Heart right ventricle (tissue), 16 donors: Measurements from ENCODE around the gene GAA. TPM values are rescaled to one million over a fixed set of nuclear protein-coding genes. Genes with fewer than 3 reads are reported as not detected.

Experiments used
- ATAC-seq, 8 donors: fragments of 200-7000 bp; cut with Tn5 transposase; one replicate each; pipeline ENCODE4 v1.9.1; 2020; ENCODE audit warnings: mild to moderate bottlenecking in 8 of 8, moderate library complexity in 8 of 8, moderate number of reproducible peaks in 1 of 8
- DNase-seq, 2 donors: peaks; one replicate each; pipeline ENCODE4 v3.0.0-alpha.2; 2020
- H3K27ac ChIP-seq, 10 donors: fragments of 200-600 bp; sonication (generic) in 2 of 10; one replicate each; pipeline versions ENCODE4 v1.5.0 to v1.8.0; 2020 to 2022; ENCODE audit warnings: mild to moderate bottlenecking in 3 of 10
- H3K27me3 ChIP-seq, 7 donors: fragments of 200-600 bp; one replicate each; pipeline ENCODE4 v1.8.0; 2021 to 2022; ENCODE audit warnings: mild to moderate bottlenecking in 2 of 7
- H3K36me3 ChIP-seq, 9 donors: fragments of 200-600 bp; sonication (generic) in 1 of 9; one replicate each; pipeline versions ENCODE4 v1.5.0 to v1.8.0; 2020 to 2022; ENCODE audit warnings: mild to moderate bottlenecking in 2 of 9
- H3K4me1 ChIP-seq, 9 donors: fragments of 200-600 bp; sonication (generic) in 1 of 9; one replicate each; pipeline versions ENCODE4 v1.5.0 to v1.8.0; 2020 to 2022; ENCODE audit warnings: mild to moderate bottlenecking in 4 of 9
- H3K4me3 ChIP-seq, 10 donors: fragments of 200-600 bp; sonication (generic) in 2 of 10; one replicate each; pipeline versions ENCODE4 v1.5.0 to v1.8.0; 2020 to 2022; ENCODE audit warnings: mild to moderate bottlenecking in 7 of 10, moderate library complexity in 2 of 10
- H3K9me3 ChIP-seq, 11 donors: fragments of 200-600 bp in 10 of 11; sonication (generic) in 2 of 11; one replicate each; pipeline versions ENCODE4 v1.5.0 to v1.8.0; 2013 to 2022; ENCODE audit warnings: mild to moderate bottlenecking in 2 of 11, control low read depth in 1 of 11, moderate library complexity in 1 of 11
- CTCF ChIP-seq, 9 donors: fragments of 200-600 bp; sonication (generic) in 2 of 9; IDR thresholded peaks; one replicate each; pipeline versions ENCODE4 v1.5.0 to v1.8.0; 2021 to 2022; ENCODE audit warnings: antibody characterized with exemption in 9 of 9, mild to moderate bottlenecking in 5 of 9, moderate library complexity in 1 of 9
- WGBS, 2 donors: extraction: QIAGEN DNeasy Blood & Tissue Kit; methylation state at CpG; one replicate each; pipeline ENCODE4 v1.1.7; 2013; ENCODE audit warnings: inconsistent platforms in 1 of 2; 5-methylcytosine and 5-hydroxymethylcytosine counted together
- intact Hi-C, 10 donors: fragments of 100-400 bp; cut with DNase I; formaldehyde crosslinking; loops; one replicate each; pipeline versions ENCODE4 v1.11.1 to v1.14.2; 2022
- polyA plus RNA-seq, 2 donors: library from polyadenylated mRNA; stranded (reverse); fragments of 200-250 nt; gene quantifications; one replicate each; pipeline ENCODE4 v1.2.3, GENCODE V29; 2013
- total RNA-seq, 10 donors: library from RNA; stranded (reverse); fragmentation: NEBNext Ultra II Directional in 3 of 10; extraction: Animal tissue kit (Norgen Biotek cat#: 25700) in 3 of 10; gene quantifications; one replicate each; pipeline versions ENCODE4 v1.2.1 to v1.2.4, GENCODE V29; 2021 to 2023
- donor health status: Arrhythmogenic right ventricular cardiomyopathy.
- donor health status: ischemic (EF 13 %, LVEDD 7.1; RV severe dilation, severe dysfunction).
- donor health status: healthy with polysubstance abuse.
- donor health status: DM: no; HTN: yes; CAD: no.
- donor health status: DM: no; HTN: no; CAD: no.
- donor health status: ischemic (EF 25% LVEDD 6.9; RV normal size, moderate dysfunction).
- donor health status: ischemic (EF 25% LVEDD 5.7; RV mildly dilated, moderate dysfunction).
- donor health status: healthy.
- donor health status: DM: yes; HTN: yes; CAD: no.
- donor health status: Ischemic cardiomyopathy.
- donor health status: ischemic (EF 35%, LVEDD 5.7; RV mildly dilated, moderate dysfunction).
- donor health status: nonischemic (EF 11% LVEDD 7.7; RV severe dilation, severe dysfunction).
- donor health status: DM: yes; HTN: yes; CAD: no.
- donor health status: PGD.
- donor health status: ischemic (EF 29% LVEDD 5.4; RV normal size, mild dysfunction).
- donor health status: nonischemic (EF 23%, LVEDD 6.1; RV moderate dilation, normal function).

GAA gene
- total and polyA plus RNA-seq, 12 donors: 26.4 to 67.7 (median 49.6) TPM

GRCh38 chr17:80115159-80115558 is 13.8 kb downstream of the GAA start:
- H3K4me1 ChIP-seq: no peaks in the 10 kb centered on the region
- peaks cover 0 to 48% (median 0%) of the 10 kb centered on the region in 9 donors for H3K36me3 ChIP-seq
- H3K27me3 ChIP-seq: no peaks in the 10 kb centered on the region
- DNase-seq: no peak
- no peak overlapping the region for H3K27ac ChIP-seq
- H3K4me3 ChIP-seq: no peak overlapping the region
- intact Hi-C loops: no loop called here
- ATAC-seq: no peak
- 92 to 93% methylated on average over 8 of the region's 8 CpGs for WGBS, 2 donors
- peaks cover 0 to 8% (median 0%) of the 10 kb centered on the region in 11 donors for H3K9me3 ChIP-seq
- no peak for TF ChIP-seq CTCF (IDR thresholded peaks at IDR 0.05)

GRCh38 chr17:80116276-80116920 is 15.0 kb downstream of the GAA start:
- DNase-seq (no peak), ATAC-seq (no peak)
- no peak for TF ChIP-seq CTCF (IDR thresholded peaks at IDR 0.05)
- Histone ChIP-seq H3K4me1 (no peaks in the 10 kb centered on the region), H3K4me3 (no peak overlapping the region), H3K27me3 (no peaks in the 10 kb centered on the region), H3K9me3 (peaks cover 0 to 8% (median 0%) of the 10 kb centered on the region in 11 donors), H3K36me3 (peaks cover 0 to 41% (median 0%) of the 10 kb centered on the region in 9 donors), H3K27ac (no peak overlapping the region)
- WGBS, 2 donors: 86 to 88% methylated on average over 16 of the region's 16 CpGs
- intact Hi-C loops: no loop called here

GRCh38 chr17:80116921-80117380 is 15.6 kb downstream of the GAA start:
- H3K36me3 ChIP-seq: peaks cover 0 to 35% (median 0%) of the 10 kb centered on the region in 9 donors
- 94 to 97% methylated on average over 13 of the region's 13 CpGs for WGBS, 2 donors
- H3K27ac ChIP-seq: no peak overlapping the region

More at GRCh38 chr17:80116921-80117380, 15.6 kb downstream of the GAA start:
- no peak for TF ChIP-seq CTCF (IDR thresholded peaks at IDR 0.05)
- Histone ChIP-seq H3K9me3 (peaks cover 0 to 8% (median 0%) of the 10 kb centered on the region in 11 donors), H3K4me1 (no peaks in the 10 kb centered on the region), H3K27me3 (no peaks in the 10 kb centered on the region), H3K4me3 (no peak overlapping the region)
- no peak for DNase-seq
- intact Hi-C loops: no loop called here
- ATAC-seq: no peak
